GM19043 (cell line): ENCODE results near the gene STARD13.

ENCODE experiments used
- ATAC-seq: cut with Tn5 transposase; IDR thresholded peaks from one replicate; pipeline ENCODE4 v1.9.1; 2021; ENCODE audit warnings: low read depth; ENCODE audit not compliant: unreplicated experiment

The STARD13 gene

DNA sequence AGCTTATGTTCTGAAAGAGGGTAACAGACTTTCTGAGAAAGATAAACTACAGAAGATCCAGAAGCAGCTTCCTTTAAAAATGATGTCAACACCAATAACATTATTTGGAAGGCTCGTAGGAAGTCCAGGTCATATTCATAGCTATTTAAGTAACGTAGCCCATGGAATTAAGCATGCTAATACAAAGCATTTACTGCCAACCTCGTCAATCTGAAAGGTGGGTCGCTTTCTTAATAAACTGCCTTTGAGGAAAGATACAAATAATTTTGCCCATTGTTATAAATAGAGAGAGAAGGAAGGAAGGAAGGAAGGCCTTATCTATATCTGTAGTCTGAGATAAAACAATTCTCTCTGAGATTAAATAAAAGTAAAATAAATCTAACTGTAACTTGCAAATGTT, 80.3 kb downstream of the STARD13 start:
- ATAC-seq = no peak

- ATAC-seq = no peak
These were observed 81.2 kb downstream of the STARD13 start for GRCh38 chr13:33204130-33204927.

- peak; percentile 35 for ATAC-seq
These were observed 82.8 kb downstream of the STARD13 start for GRCh38 chr13:33202644-33203169.

DNA sequence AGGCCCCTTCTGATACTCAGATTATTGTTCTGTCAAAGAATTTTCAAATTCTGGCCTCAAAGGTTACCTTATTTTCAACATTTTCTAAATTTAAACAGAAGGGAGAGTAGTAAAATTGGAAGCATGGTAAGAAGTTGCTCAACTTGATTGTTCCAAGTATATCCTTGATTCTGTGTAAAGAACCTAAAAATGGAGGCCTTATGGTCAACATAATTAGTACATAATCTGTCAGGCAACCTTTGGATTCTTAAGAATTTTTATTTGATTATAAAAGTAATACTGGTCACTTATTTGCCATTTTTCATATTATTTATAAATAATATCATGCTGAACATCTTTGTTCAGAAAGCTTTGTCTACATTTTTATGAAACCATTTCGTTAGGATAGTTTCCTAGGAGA, 83.9 kb downstream of the STARD13 start:
- no peak for ATAC-seq

DNA sequence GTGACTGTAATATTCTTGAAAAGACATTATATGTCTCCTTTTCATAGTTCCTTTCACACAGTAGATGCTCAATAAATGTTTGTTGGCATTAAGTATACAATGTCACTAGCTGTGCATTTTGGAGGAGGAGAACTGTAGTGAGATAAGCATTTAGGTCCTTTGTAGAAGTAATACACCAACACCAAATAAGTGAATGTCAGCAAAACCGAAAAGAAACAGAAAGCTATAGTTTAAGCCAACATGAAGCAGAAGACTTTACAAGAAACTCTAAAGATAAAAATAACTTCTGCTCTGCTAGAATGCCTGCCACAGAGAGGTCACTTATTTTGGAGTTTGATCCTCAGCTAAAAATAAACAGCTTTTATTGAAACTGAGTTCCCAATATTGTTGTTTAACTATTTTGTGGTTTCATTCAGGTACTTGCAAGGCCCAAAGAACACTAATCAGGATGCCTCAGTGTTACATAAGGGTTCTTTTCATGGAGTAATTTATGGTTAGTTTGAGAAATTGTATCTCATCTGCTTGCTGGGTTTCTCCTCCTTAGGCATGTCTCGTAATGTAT, 86.2 kb downstream of the STARD13 start:
- no peak for ATAC-seq

DNA sequence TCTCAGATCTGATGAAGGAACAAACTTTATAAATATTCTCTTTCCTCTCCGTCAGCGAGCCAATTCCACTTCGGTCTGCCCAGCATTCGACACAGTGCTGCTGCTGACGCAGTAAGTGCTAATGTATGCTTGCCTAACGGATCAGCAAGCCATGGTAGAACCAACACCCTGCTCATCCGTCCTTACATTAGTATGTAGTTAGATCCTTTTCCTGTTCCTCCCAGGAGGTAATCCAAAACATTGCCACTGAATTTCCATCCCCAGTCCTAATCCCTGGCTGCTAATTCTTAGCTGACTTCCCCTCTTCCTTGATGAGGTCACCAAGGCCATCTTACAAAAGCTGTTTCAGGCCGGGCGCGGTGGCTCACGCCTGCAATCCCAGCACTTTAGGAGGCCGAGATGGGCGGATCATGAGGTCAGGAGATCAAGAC, 88.0 kb downstream of the STARD13 start:
- no peak for ATAC-seq

DNA sequence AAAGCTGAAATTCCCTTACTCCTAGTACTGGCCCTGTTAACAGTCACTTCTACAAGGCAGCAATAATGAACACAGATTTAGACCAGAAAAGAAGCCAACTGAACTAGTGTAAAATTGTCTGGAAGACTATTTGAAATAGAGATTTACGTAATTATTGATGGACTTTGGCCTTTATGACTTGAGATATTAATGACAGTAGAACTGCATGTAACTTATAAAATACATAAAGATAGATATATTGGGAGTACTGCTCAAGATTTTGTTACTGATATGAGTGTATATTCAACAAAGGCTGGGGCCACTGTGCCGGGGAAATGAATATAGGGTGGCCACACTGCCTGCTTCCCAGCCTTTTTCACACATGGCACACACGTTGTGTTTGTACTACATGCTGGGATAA, 88.8 kb downstream of the STARD13 start:
- no peak for ATAC-seq

DNA sequence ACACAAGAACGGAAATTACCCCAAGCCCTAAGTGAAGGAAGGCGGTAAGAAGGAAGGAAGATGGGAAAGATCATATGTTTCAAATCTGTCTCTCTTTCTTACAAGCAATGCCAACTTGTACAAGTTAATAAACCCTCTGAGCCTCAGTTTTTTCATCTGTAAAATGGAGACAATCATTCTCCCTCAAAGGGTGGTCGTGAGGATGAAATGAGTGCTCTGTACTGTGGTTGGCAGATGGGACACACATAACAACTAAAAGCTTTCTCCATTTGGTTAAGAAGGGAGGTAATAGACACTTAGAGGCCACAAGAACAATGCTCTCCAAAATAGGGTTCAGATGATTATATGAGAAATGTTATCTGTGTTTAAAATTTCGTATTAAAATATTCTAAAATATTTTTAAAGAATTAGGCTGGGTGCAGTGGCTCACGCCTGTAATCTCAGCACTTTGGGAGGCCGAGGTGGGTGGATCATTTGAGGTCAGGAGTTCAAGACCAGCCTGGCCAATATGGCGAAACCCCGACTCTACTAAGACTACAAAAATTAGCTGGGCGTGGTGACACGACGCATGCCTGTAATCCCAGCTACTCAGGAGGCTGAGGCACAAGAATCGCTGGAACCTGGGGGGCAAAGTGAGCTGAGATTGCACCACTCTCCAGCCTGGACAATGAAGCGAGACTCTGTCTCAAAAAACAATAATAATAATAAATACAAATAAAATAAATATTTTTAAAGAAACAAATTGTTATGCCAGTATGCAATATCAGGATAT, 89.7 kb downstream of the STARD13 start:
- no peak for ATAC-seq

DNA sequence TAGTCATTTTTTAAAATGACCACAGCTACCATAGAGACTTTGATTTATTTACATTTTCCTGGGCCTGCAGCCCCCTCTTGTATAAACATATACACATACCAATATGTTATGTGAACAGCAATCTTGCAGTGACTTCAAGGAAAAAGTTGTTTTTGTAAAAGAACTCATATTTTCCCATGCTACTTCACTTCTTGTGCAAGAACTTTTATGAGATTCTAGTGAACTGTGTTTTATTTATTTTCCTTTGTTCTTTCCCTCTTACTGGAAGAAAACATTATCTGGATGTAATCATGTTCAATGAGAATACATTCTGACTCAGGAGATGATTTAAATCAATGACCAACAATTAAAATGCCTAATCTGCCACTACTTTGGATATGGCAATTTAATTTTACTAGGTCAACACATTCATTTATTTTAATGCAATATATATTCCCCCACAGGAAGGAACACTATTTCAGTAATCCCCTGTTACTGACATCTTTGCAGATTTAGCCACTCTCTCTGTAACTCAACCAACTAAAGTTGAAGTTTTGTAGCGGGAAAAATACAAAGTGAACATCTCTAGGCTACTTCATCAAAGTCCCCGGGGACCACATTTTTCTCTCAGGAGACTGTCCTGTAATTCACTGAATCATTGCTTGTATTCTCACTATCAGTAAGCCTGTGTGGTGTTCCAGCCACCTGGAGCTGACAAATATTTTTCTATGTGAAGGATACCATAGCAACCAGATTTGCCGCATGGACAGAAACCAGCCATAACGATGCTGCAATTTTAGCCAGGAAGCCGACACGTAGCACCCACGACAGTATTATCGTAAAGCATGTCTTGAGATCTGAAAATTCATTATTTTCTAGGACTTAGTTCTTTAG, 90.5 kb downstream of the STARD13 start:
- ATAC-seq = peak; percentile 82

DNA sequence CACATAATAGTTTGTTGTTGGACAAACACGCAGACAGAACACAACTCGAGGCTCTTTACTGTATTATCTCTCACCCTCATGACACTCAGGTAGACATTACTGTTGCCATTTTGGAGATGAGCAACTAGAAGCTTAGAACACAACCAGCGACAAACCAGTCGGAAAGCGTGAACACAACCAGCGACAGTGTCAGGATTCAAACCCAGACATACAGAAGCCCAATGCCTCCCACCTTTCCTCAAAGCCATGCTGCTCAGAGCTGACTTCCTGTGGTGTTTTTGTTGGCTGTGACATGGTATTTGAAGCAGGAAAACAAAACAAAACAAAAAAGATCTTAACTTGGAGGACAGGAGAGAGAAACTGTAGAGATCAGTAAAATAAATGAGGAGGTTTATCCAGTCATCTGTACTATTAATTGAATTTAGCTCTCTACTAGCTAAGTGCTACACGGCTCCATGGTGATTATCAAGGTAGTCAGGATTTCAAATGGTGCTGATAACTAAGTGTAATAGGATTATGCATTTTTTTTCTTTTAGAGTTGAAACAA, 92.1 kb downstream of the STARD13 start:
- no peak for ATAC-seq

DNA sequence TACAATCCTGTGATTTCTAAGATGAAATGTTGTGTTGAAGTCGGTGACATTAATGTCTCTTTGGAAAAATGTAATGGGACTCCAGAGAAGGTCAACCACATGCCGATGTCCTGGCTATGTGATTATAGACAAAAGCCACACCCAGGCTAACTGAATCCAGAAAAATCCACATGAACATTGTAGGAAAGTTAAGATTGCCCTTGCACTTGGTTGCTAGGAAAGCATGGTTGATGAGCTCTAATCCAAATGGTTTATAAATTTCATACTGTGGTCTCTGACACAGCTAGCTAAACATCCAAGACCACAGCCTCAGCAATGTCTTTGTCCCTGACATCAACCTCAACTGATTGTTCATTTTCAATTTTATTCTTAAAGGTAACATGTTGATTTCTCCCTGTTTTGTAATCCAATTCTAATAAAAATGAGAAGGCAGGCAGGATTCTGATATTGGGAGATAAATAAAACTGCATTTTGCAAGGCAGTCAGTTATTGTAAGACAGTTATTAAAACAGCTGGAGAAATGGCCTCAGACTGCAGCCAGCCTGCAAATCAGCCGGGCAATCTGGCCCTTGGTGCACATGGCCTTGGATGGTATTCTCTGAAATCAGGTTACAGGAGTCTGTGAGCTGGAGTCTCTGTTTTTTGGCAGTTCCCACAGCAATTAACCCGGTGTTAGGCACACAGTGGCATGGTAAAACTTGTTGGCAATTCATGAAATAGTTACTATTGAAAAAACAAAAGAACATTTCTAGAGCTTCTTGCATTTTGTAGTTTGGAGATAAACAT, 93.9 kb downstream of the STARD13 start:
- ATAC-seq = no peak

DNA sequence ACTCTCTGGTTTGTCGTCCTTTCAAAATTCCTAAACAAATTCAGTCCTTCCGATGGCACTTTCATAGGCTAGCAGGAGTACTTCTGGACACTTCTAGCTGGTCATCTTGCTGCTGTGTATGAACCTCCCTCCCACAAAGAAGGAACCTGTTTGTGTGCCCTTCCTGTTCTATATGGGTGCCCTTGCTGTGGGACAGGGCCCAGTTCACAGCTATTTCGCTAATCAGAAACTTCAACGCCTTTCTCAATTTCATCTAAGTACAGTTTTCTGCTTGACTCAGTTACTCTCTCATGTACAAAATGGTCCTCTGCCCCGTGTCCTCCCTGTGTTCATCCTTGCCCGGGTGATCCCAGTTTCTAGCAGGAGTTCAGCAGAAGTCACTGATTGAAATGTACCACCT, 96.1 kb downstream of the STARD13 start:
- no peak for ATAC-seq

DNA sequence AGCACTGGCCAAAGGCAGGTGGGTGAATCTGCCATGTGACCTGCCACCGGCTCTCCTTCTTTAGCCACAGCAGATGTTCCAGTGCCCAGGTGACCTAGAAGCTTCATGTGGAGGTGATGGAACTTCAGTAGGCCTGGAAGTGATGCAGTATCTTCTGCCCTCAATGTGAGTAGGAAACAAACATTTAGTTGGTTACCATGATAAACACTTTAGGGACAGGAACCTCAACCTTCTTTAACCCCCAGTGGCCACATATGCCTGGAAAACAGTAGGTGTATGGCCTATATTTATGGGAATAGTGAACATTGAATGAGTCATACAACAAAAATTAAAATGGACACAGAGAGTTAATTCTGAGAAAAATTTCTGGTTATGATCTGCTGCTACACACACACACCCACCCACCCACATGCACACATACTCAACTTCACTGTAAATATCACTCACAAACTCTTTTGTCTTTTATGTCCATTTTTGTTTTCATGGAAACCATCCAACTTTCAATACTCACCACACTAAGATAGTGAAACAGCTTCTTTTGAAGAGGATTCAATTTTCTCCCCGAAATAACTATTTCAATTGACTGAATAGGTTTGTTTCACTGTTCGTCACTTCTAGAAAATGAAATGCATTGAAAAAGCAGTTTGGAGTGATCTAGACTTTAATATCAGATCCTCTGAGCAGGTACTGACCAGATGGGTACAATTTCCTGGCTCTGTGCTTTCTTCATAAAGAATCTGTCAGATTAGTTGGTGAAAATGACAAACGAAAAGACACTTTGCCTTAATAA, 97.3 kb downstream of the STARD13 start:
- ATAC-seq = peak; percentile 54

- ATAC-seq = no peak
These were observed 98.7 kb downstream of the STARD13 start for GRCh38 chr13:33186861-33187291.

GRCh38 chr13:33185853-33186252, 99.7 kb downstream of the STARD13 start:
- no peak for ATAC-seq

DNA sequence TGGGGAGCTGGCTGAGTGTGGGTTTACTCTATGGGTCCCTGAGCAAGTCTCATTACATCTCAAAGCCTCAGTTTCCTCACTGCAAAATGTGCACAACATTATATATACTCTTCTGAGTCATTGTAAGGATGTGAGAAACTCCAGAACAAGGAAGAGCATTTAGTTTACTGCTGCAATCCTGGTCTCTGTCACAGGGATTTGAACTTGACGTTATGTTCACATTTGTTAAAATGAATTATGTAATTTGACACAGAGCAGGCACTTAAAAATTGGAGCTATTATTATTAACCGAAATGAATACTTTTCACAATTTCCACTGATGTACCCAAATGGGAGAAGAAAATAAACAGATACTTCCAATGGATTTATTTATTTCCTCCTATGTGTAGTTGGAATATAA, 101.0 kb downstream of the STARD13 start:
- no peak for ATAC-seq

DNA sequence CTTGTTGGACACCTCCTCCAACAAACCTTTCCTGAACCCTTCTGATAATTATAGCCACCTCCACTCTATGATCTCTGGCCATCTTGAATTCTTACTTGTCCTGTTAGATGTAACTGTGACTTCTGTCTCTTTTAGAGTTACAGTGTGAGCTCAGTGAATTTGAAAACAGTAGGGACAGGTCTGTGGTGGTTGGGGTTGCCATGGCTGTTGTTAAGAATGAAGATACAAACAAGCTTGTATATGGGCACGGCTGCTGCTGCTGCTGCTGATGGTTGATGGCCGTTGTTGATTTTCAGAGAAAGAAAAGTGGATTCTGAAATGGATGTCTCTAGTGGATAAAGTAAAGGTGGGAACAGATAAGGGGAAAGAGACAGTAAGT, 101.5 kb downstream of the STARD13 start:
- no peak for ATAC-seq

- ATAC-seq = no peak
These were observed 102.0 kb downstream of the STARD13 start for GRCh38 chr13:33183431-33184111.
